ENCODE results near the gene CST7. TPM values are rescaled to one million over a fixed set of nuclear protein-coding genes. Genes with fewer than 3 reads are reported as not detected.

CST7 gene
- total and polyA plus RNA-seq, 8 donors, result 0.44 to 1.2 (median 0.86) TPM; not detected in 3

- 87 to 89% methylated on average over 3 of the region's 3 CpGs for WGBS, 2 donors
- Histone ChIP-seq H3K27me3 (no peaks in the 10 kb centered on the region), H3K27ac (no peak overlapping the region), H3K4me1 (peaks cover 2 to 10% (median 5%) of the 10 kb centered on the region in 3 donors), H3K4me3 (no peak overlapping the region), H3K9me3 (no peaks in the 10 kb centered on the region), H3K36me3 (no peaks in the 10 kb centered on the region)
- FAIRE-seq (no peak), ATAC-seq (no peak), DNase-seq (peak in 1 of 6 donors; percentile 3)
- TF ChIP-seq, protein P1, sequence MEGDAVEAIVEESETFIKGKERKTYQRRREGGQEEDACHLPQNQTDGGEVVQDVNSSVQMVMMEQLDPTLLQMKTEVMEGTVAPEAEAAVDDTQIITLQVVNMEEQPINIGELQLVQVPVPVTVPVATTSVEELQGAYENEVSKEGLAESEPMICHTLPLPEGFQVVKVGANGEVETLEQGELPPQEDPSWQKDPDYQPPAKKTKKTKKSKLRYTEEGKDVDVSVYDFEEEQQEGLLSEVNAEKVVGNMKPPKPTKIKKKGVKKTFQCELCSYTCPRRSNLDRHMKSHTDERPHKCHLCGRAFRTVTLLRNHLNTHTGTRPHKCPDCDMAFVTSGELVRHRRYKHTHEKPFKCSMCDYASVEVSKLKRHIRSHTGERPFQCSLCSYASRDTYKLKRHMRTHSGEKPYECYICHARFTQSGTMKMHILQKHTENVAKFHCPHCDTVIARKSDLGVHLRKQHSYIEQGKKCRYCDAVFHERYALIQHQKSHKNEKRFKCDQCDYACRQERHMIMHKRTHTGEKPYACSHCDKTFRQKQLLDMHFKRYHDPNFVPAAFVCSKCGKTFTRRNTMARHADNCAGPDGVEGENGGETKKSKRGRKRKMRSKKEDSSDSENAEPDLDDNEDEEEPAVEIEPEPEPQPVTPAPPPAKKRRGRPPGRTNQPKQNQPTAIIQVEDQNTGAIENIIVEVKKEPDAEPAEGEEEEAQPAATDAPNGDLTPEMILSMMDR (IDR thresholded peaks at IDR 0.05), result no peak
- intact Hi-C loops (cut with DNase I), result no loop called here
These were observed 13.9 kb upstream of the CST7 start for GRCh38 chr20:24935140-24935539.

GRCh38 chr20:24935766-24936525 is 13.1 kb upstream of the CST7 start:
- 93 to 95% methylated on average over 4 of the region's 4 CpGs for WGBS, 2 donors
- TF ChIP-seq, protein P1 (IDR thresholded peaks at IDR 0.05), result no peak
- H3K36me3 ChIP-seq, result no peaks in the 10 kb centered on the region
- no peak overlapping the region for H3K4me3 ChIP-seq
- H3K9me3 ChIP-seq, result no peaks in the 10 kb centered on the region
- H3K27ac ChIP-seq, result no peak overlapping the region
- peaks cover 0 to 9% (median 4%) of the 10 kb centered on the region in 3 donors for H3K4me1 ChIP-seq
- no peaks in the 10 kb centered on the region for H3K27me3 ChIP-seq
- FAIRE-seq (no peak), DNase-seq (peak in 1 of 6 donors; percentile 2), ATAC-seq (no peak)
- intact Hi-C loops (cut with DNase I), result no loop called here

GRCh38 chr20:24936526-24937407 is 12.3 kb upstream of the CST7 start:
- FAIRE-seq, result no peak
- Histone ChIP-seq H3K27me3 (no peaks in the 10 kb centered on the region), H3K36me3 (no peaks in the 10 kb centered on the region), H3K4me3 (no peak overlapping the region), H3K4me1 (peaks cover 0 to 2% (median under 1%) of the 10 kb centered on the region in 3 donors), H3K9me3 (no peaks in the 10 kb centered on the region), H3K27ac (no peak overlapping the region)
- peak in 1 of 6 donors; percentile 5 for DNase-seq
- intact Hi-C loops (cut with DNase I), result no loop called here
- ATAC-seq, result no peak
- TF ChIP-seq, protein P1 (IDR thresholded peaks at IDR 0.05), result no peak
- WGBS, 2 donors, result 70 to 77% methylated on average over 7 of the region's 7 CpGs

DNA sequence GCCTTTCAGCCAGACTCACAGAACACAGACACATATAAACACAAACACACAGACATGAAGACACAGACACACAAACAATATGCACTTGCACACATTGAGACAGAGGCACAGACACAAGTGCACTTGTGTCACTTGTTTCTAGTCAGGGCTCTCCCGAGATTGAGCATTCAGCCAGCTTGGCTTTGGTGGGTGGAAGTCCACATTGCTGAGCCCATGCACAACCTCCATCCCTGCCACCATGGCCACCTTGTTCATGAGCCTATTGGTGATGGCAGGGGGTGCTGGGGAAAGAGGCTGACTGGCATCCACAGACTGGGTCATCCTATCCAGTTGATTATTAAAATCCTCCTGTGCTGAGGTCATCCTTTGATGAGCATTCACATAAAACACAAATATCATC is 11.5 kb upstream of the CST7 start:
- H3K27ac ChIP-seq, result no peak overlapping the region
- H3K9me3 ChIP-seq, result no peaks in the 10 kb centered on the region
- no peak overlapping the region for H3K4me3 ChIP-seq
- H3K36me3 ChIP-seq, result no peaks in the 10 kb centered on the region
- ATAC-seq, result no peak
- no peaks in the 10 kb centered on the region for H3K4me1 ChIP-seq
- TF ChIP-seq, protein P1 (IDR thresholded peaks at IDR 0.05), result no peak
- FAIRE-seq, result no peak
- no peaks in the 10 kb centered on the region for H3K27me3 ChIP-seq
- WGBS, 2 donors, result 0 to 30% methylated on average over 1 of the region's 1 CpG
- intact Hi-C loops (cut with DNase I), result no loop called here
- peak in 1 of 6 donors; percentile 2 for DNase-seq

Measured in pancreas (tissue), 10 donors.